ENCODE results near the gene EFL1. TPM values are rescaled to one million over a fixed set of nuclear protein-coding genes. Genes with fewer than 3 reads are reported as not detected.

The EFL1 gene
- total RNA-seq, 1 donor from 2014 or later: 17.2 TPM

DNA sequence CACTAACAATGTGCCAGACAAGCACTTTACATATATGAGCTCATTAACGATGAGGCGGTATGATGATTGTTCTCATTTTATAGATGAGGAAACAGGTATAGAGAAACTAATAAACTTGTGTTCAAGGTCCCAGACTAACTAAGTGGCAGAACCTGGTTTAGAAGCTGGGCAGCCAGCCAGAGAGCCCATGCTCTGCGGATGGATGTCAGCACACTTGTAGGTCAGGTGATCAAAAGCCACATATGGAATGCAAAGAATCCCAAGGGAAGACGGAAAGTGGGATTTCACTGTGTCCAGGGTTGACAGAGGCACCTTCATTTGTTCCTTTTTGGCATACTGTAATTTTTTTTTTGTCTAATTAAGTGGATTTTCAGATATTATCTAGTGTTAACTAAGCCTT lies 103.7 kb downstream of the EFL1 start:
- TF ChIP-seq, protein P1, sequence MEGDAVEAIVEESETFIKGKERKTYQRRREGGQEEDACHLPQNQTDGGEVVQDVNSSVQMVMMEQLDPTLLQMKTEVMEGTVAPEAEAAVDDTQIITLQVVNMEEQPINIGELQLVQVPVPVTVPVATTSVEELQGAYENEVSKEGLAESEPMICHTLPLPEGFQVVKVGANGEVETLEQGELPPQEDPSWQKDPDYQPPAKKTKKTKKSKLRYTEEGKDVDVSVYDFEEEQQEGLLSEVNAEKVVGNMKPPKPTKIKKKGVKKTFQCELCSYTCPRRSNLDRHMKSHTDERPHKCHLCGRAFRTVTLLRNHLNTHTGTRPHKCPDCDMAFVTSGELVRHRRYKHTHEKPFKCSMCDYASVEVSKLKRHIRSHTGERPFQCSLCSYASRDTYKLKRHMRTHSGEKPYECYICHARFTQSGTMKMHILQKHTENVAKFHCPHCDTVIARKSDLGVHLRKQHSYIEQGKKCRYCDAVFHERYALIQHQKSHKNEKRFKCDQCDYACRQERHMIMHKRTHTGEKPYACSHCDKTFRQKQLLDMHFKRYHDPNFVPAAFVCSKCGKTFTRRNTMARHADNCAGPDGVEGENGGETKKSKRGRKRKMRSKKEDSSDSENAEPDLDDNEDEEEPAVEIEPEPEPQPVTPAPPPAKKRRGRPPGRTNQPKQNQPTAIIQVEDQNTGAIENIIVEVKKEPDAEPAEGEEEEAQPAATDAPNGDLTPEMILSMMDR (IDR thresholded peaks at IDR 0.05; ENCODE audit: partially characterized antibody, unreplicated experiment): no peak
- Mint-ChIP-seq H3K27me3 (ENCODE audit: unreplicated experiment) (no peaks in the 10 kb centered on the region), H3K27ac (ENCODE audit: unreplicated experiment) (no peak overlapping the region), H3K36me3 (ENCODE audit: unreplicated experiment) (no peaks in the 10 kb centered on the region), H3K9me3 (ENCODE audit: unreplicated experiment) (no peaks in the 10 kb centered on the region), H3K4me1 (ENCODE audit: low read depth, unreplicated experiment) (peaks cover 8% of the 10 kb centered on the region), H3K4me3 (ENCODE audit: unreplicated experiment) (no peak overlapping the region)
- no peak for DNase-seq

DNA sequence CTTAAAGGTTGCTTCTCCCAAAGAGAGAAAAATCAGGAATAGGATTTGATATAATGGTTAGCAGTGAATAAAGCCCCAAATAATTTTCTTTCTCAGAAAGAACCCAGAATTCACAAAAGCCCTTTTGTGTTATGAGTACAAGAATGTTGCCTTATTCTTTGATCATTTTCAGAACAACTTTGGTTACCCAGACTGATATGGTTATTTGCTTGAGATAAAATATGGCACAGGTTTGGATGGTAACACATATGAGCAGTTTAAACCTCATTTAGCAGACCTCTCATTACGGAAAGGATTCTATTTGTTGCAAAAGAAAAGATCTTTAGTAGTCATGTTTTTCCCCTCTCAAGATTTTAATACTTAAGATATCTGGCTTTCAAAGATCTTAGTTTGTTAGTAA lies 111.9 kb downstream of the EFL1 start:
- Mint-ChIP-seq H3K4me3 (ENCODE audit: unreplicated experiment) (no peak overlapping the region), H3K27me3 (ENCODE audit: unreplicated experiment) (no peaks in the 10 kb centered on the region), H3K27ac (ENCODE audit: unreplicated experiment) (no peak overlapping the region), H3K36me3 (ENCODE audit: unreplicated experiment) (no peaks in the 10 kb centered on the region), H3K4me1 (ENCODE audit: low read depth, unreplicated experiment) (no peaks in the 10 kb centered on the region), H3K9me3 (ENCODE audit: unreplicated experiment) (no peaks in the 10 kb centered on the region)
- TF ChIP-seq, protein P1 (IDR thresholded peaks at IDR 0.05; ENCODE audit: partially characterized antibody, unreplicated experiment): no peak
- no peak for DNase-seq

DNA sequence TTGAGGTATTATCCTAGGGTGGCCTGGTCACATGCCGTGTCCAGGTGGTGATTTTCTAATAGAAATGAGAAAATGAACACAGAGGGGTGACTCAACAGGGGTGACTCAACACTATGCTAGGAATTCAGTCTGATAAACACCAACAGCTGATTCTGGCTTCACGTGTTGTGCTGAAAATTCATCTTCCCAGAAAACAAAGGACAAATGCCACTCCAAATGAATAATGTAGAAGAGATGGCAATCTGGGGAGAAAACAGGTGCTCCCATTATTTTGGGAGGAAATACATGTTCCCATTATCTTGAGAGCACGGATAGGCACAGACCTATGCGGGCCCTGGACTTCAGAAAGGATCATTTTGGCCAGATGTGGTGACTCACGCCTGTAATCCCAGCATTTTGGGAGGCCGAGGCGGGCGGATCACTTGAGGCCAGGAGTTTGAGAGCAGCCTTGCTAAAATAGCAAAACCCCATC lies 115.5 kb downstream of the EFL1 start:
- Mint-ChIP-seq H3K4me3 (ENCODE audit: unreplicated experiment) (no peak overlapping the region), H3K9me3 (ENCODE audit: unreplicated experiment) (no peaks in the 10 kb centered on the region), H3K4me1 (ENCODE audit: low read depth, unreplicated experiment) (no peaks in the 10 kb centered on the region), H3K36me3 (ENCODE audit: unreplicated experiment) (no peaks in the 10 kb centered on the region), H3K27me3 (ENCODE audit: unreplicated experiment) (no peaks in the 10 kb centered on the region), H3K27ac (ENCODE audit: unreplicated experiment) (no peak overlapping the region)
- TF ChIP-seq, protein P1 (IDR thresholded peaks at IDR 0.05; ENCODE audit: partially characterized antibody, unreplicated experiment): no peak
- DNase-seq: no peak

DNA sequence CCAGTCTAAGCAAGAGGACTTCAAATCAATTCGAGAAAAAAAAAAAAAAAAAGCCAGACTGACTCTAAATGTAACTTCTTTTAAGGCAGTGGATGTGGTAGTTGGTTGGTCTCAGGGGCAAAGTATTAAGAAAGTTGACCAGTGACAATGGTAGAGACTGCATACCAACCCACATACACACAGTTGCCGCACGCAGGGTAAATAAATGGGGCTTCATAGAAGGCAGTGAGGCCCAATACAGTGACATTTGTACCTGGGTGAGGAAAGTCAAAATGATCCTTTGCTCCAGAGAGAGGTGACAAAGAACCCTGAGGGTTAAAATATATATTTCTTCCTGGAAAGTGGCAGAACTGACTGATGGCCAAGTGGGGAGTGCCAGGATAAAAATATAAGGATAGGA lies 116.0 kb downstream of the EFL1 start:
- TF ChIP-seq, protein P1 (IDR thresholded peaks at IDR 0.05; ENCODE audit: partially characterized antibody, unreplicated experiment): no peak
- H3K36me3 Mint-ChIP-seq (ENCODE audit: unreplicated experiment): no peaks in the 10 kb centered on the region
- no peak overlapping the region for H3K27ac Mint-ChIP-seq (ENCODE audit: unreplicated experiment)
- no peak for DNase-seq
- no peaks in the 10 kb centered on the region for H3K4me1 Mint-ChIP-seq (ENCODE audit: low read depth, unreplicated experiment)
- H3K4me3 Mint-ChIP-seq (ENCODE audit: unreplicated experiment): no peak overlapping the region
- H3K27me3 Mint-ChIP-seq (ENCODE audit: unreplicated experiment): no peaks in the 10 kb centered on the region
- no peaks in the 10 kb centered on the region for H3K9me3 Mint-ChIP-seq (ENCODE audit: unreplicated experiment)

DNA sequence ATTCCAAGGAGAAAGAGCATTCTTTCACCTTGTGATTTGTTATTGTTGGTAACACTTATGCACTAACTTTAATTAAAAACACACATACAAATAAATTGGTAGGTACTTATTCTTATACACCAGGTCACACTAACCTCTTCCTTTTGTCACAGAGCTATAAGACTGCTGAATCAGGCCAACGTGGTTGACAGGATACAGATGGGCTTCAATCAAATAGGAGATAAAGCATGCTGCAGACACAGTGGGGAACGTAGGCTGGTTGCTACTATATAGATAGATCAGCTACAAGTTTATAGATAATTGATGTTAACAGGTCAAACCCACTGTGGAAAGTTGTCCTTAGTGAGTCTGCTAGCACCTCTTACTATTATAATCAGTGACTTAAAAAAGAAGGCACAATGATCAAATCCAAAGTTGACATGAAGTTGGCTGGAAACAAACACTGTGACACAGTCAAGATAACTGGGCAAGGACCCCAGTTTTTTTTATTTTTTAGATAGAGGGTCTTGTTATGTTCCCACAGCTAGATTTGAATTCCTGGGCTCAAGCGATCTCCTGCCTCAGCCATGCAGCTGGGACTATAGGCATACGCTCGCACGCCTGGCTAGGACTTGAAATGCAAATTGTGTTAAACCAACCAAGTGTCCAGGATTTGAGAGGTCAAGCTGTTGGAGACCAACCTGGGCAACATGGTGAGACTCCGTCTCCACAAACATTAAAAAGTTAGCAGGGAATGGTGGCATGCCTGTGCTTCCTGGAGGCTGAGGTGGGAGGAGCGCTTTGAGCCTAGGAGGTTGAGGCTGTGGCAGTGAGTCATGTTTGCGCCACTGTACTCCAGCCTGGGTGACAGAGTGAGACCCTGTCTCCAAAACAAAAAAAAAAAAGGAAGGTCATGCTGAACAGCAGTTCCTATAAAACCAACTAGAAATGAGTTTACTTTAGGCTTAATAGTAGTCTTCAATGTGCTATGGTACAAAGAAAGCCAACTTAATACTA lies 118.8 kb downstream of the EFL1 start:
- peaks cover 4% of the 10 kb centered on the region for H3K4me1 Mint-ChIP-seq (ENCODE audit: low read depth, unreplicated experiment)
- no peak for DNase-seq
- H3K27me3 Mint-ChIP-seq (ENCODE audit: unreplicated experiment): no peaks in the 10 kb centered on the region
- H3K36me3 Mint-ChIP-seq (ENCODE audit: unreplicated experiment): no peaks in the 10 kb centered on the region
- TF ChIP-seq, protein P1 (IDR thresholded peaks at IDR 0.05; ENCODE audit: partially characterized antibody, unreplicated experiment): no peak
- no peak overlapping the region for H3K27ac Mint-ChIP-seq (ENCODE audit: unreplicated experiment)
- no peak overlapping the region for H3K4me3 Mint-ChIP-seq (ENCODE audit: unreplicated experiment)
- H3K9me3 Mint-ChIP-seq (ENCODE audit: unreplicated experiment): no peaks in the 10 kb centered on the region

All from glutamatergic neuron (in vitro differentiated cells).